Naive thymus-derived CD4-positive, alpha-beta T cell (primary cell): ENCODE results near the gene IL17RC. TPM values are rescaled to one million over a fixed set of nuclear protein-coding genes. Genes with fewer than 3 reads are reported as not detected.
A peak's percentile ranks its signal among the peaks of the same experiment; 100 is the strongest.
"Not testable (repeated sequence)": the region's sequence is repeated elsewhere in the genome, so short reads cannot be mapped to it uniquely, and the experiment has no call there.

Source experiments
- ATAC-seq: fragments of 150-1000 bp; cut with Tn5 transposase; 2 replicates; pipeline ENCODE4 v1.10.0; 2021; ENCODE audit warnings: mild to moderate bottlenecking, moderate library complexity
- CTCF ChIA-PET: fragments of 350-600 bp; sonication (Branson Sonifier 250); formaldehyde crosslinking; loops from one replicate; lab custom pipeline; 2021; ENCODE audit warnings: antibody characterized with exemption; lab: Charles Lee
- POLR2A ChIA-PET: fragments of 350-600 bp; sonication (Branson Sonifier 250); formaldehyde crosslinking; loops from one replicate; lab custom pipeline; 2021; ENCODE audit warnings: antibody characterized with exemption, inconsistent platforms; lab: Charles Lee
- DNase-seq, 9 donors: peaks; one replicate each; pipeline versions ENCODE4 v3.0.0 to v3.0.0-alpha.2; 2020 to 2022; ENCODE audit warnings: mixed read lengths in 1 of 9
- H3K27ac ChIP-seq: one replicate; pipeline ENCODE4 v1.7.0; 2013; ENCODE audit warnings: mild to moderate bottlenecking, low read depth, low read length, moderate library complexity
- H3K27me3 ChIP-seq, 2 donors: one replicate each; pipeline ENCODE4 v1.7.0; 2013; ENCODE audit warnings: low read length in 2 of 2, mild to moderate bottlenecking in 2 of 2, moderate library complexity in 2 of 2; ENCODE audit not compliant: control insufficient read depth in 2 of 2, insufficient read depth in 2 of 2
- H3K36me3 ChIP-seq, 3 experiments: 1 replicate in 2 of 3; 2 replicates in 1 of 3; pipeline ENCODE4 v1.7.0; 2013; ENCODE audit warnings: low read length in 3 of 3, mild to moderate bottlenecking in 3 of 3, moderate library complexity in 1 of 3; ENCODE audit not compliant: insufficient read depth in 3 of 3, control insufficient read depth in 2 of 3
- H3K4me1 ChIP-seq, 2 donors: one replicate each; pipeline ENCODE4 v1.7.0; 2013; ENCODE audit warnings: low read length in 2 of 2, mild to moderate bottlenecking in 2 of 2, moderate library complexity in 1 of 2; ENCODE audit not compliant: control insufficient read depth in 2 of 2, insufficient read depth in 2 of 2
- H3K4me3 ChIP-seq: 2 replicates; pipeline ENCODE4 v1.7.0; 2013; ENCODE audit warnings: mild to moderate bottlenecking, low read length
- H3K9me3 ChIP-seq, 3 experiments: 1 replicate in 2 of 3; 2 replicates in 1 of 3; pipeline ENCODE4 v1.7.0; 2013; ENCODE audit warnings: low read length in 3 of 3; ENCODE audit not compliant: control insufficient read depth in 2 of 3
- H3K27ac Mint-ChIP-seq, 9 donors: one replicate each; pipeline ENCODE4 v1.8.0; 2020 to 2022; ENCODE audit warnings: mixed read lengths in 9 of 9, mild to moderate bottlenecking in 8 of 9, moderate library complexity in 5 of 9, inconsistent platforms in 2 of 9
- H3K27me3 Mint-ChIP-seq, 5 donors: one replicate each; pipeline ENCODE4 v1.8.0; 2021 to 2022; ENCODE audit warnings: mixed read lengths in 5 of 5, mild to moderate bottlenecking in 1 of 5
- H3K36me3 Mint-ChIP-seq, 5 donors: one replicate each; pipeline ENCODE4 v1.8.0; 2020 to 2022; ENCODE audit warnings: mixed read lengths in 5 of 5, mild to moderate bottlenecking in 3 of 5, inconsistent platforms in 1 of 5
- H3K4me1 Mint-ChIP-seq, 7 donors: one replicate each; pipeline ENCODE4 v1.8.0; 2020 to 2022; ENCODE audit warnings: mixed read lengths in 7 of 7, mild to moderate bottlenecking in 3 of 7, inconsistent platforms in 1 of 7
- H3K4me3 Mint-ChIP-seq, 10 donors: one replicate each; pipeline ENCODE4 v1.8.0; 2020 to 2022; ENCODE audit warnings: mild to moderate bottlenecking in 10 of 10, mixed read lengths in 10 of 10, moderate library complexity in 6 of 10, inconsistent platforms in 2 of 10
- H3K9me3 Mint-ChIP-seq, 11 donors: one replicate each; pipeline ENCODE4 v1.8.0; 2020 to 2022; ENCODE audit warnings: mixed read lengths in 11 of 11, mild to moderate bottlenecking in 4 of 11, inconsistent platforms in 1 of 11, moderate library complexity in 1 of 11
- intact Hi-C, 2 donors: fragments of 100-400 bp; cut with micrococcal nuclease; formaldehyde crosslinking; loops; one replicate each; pipeline ENCODE4 v1.15.1; 2023
- polyA plus RNA-seq, 2 donors: library from polyadenylated mRNA; unstranded; fragments of 300-500 nt; fragmentation: Illumina TruSeq; gene quantifications; one replicate each; pipeline ENCODE4 v1.2.3, GENCODE V29; 2021
- total RNA-seq, 6 experiments: library from RNA in 5 of 6; stranded (reverse) in 5 of 6; gene quantifications; 1 replicate in 5 of 6; 2 replicates in 1 of 6; pipeline ENCODE4 v1.2.3 and lab custom pipeline; 2021 to 2026

Gene IL17RC
- total and polyA plus RNA-seq, 7 experiments from 2014 or later = 0.70 to 11.9 (median 1.7) TPM

GRCh38 chr3:9937486-9938238, 20.8 kb downstream of the IL17RC start:
- Mint-ChIP-seq H3K27ac (peak overlapping the region in 2 of 9 donors; percentile 48 to 60), H3K4me3 (no peak overlapping the region), H3K9me3 (no peaks in the 10 kb centered on the region), H3K27me3 (no peaks in the 10 kb centered on the region), H3K36me3 (peaks cover 0 to 12% (median 4%) of the 10 kb centered on the region in 5 donors), H3K4me1 (peaks cover 21 to 38% (median 26%) of the 10 kb centered on the region in 7 donors)
- no peaks in the 10 kb centered on the region for H3K27me3 ChIP-seq
- H3K4me1 ChIP-seq = peaks cover 17 to 20% of the 10 kb centered on the region in 2 donors
- H3K4me3 ChIP-seq = no peak overlapping the region
- H3K27ac ChIP-seq = no peak overlapping the region
- ATAC-seq = no peak
- H3K9me3 ChIP-seq = no peaks in the 10 kb centered on the region
- no peak for DNase-seq
- POLR2A ChIA-PET = no interaction called here
- CTCF ChIA-PET = interaction anchor here (0.7 kb wide), 1 partner anchor 9 kb away, joined by 3 read pairs; no protein-coding TSS in a partner anchor
- peaks cover 0 to 29% (median 4%) of the 10 kb centered on the region in 3 experiments for H3K36me3 ChIP-seq
- intact Hi-C loops = loop anchor here in 1 of 2 donors (10.0 kb wide), 2 partner anchors 293 to 573 kb away; partner anchors contain the start of genes MTMR14 and THUMPD3

- H3K9me3 Mint-ChIP-seq = no peaks in the 10 kb centered on the region
- no peak overlapping the region for H3K4me3 Mint-ChIP-seq
- no peak for DNase-seq
- H3K36me3 Mint-ChIP-seq = peaks cover 0 to 12% (median 4%) of the 10 kb centered on the region in 5 donors
- POLR2A ChIA-PET = no interaction called here
- Histone ChIP-seq H3K4me1 (peaks cover 16 to 20% of the 10 kb centered on the region in 2 donors), H3K27me3 (no peaks in the 10 kb centered on the region), H3K27ac (no peak overlapping the region), H3K36me3 (peaks cover 0 to 42% (median 4%) of the 10 kb centered on the region in 3 experiments), H3K4me3 (no peak overlapping the region), H3K9me3 (no peaks in the 10 kb centered on the region)
- ATAC-seq = no peak
- CTCF ChIA-PET = interaction anchor here (0.7 kb wide), 1 partner anchor 108 kb away, joined by 4 read pairs; no protein-coding TSS in a partner anchor
- peaks cover 18 to 30% (median 23%) of the 10 kb centered on the region in 7 donors for H3K4me1 Mint-ChIP-seq
- intact Hi-C loops = loop anchor here in 1 of 2 donors (10.0 kb wide), 2 partner anchors 294 to 574 kb away; partner anchors contain the start of genes MTMR14 and THUMPD3
- H3K27me3 Mint-ChIP-seq = no peaks in the 10 kb centered on the region
- H3K27ac Mint-ChIP-seq = no peak overlapping the region
Measured at GRCh38 chr3:9938966-9939365, 22.1 kb downstream of the IL17RC start.

DNA sequence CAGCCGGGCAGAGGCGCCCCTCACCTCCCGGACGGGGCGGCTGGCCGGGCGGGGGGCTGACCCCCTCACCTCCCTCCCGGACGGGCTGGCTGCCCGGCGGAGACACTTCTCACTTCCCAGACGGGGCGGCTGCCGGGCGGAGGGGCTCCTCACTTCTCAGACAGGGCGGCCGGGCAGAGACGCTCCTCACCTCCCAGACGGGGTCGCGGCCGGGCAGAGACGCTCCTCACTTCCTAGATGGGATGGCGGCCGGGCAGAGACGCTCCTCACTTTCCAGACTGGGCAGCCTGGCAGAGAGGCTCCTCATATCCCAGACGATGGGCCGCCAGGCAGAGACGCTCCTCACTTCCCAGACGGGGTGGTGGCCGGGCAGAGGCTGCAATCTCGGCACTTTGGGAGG, 23.0 kb downstream of the IL17RC start:
- H3K4me3 Mint-ChIP-seq, POLR2A ChIA-PET, DNase-seq, H3K27ac ChIP-seq, ATAC-seq, H3K4me3 ChIP-seq, H3K9me3 ChIP-seq, H3K27me3 ChIP-seq, H3K27ac Mint-ChIP-seq, CTCF ChIA-PET, H3K27me3 Mint-ChIP-seq, H3K9me3 Mint-ChIP-seq: not testable (repeated sequence)
- H3K4me1 ChIP-seq = peaks cover 6 to 11% of the 10 kb centered on the region in 2 donors
- H3K36me3 ChIP-seq = peaks cover 0 to 49% (median 4%) of the 10 kb centered on the region in 3 experiments
- intact Hi-C loops = loop anchor here in 1 of 2 donors (10.0 kb wide), 2 partner anchors 295 to 575 kb away; partner anchors contain the start of genes MTMR14 and THUMPD3
- peaks cover 0 to 11% (median 4%) of the 10 kb centered on the region in 5 donors for H3K36me3 Mint-ChIP-seq
- peaks cover 9 to 23% (median 15%) of the 10 kb centered on the region in 7 donors for H3K4me1 Mint-ChIP-seq

DNA sequence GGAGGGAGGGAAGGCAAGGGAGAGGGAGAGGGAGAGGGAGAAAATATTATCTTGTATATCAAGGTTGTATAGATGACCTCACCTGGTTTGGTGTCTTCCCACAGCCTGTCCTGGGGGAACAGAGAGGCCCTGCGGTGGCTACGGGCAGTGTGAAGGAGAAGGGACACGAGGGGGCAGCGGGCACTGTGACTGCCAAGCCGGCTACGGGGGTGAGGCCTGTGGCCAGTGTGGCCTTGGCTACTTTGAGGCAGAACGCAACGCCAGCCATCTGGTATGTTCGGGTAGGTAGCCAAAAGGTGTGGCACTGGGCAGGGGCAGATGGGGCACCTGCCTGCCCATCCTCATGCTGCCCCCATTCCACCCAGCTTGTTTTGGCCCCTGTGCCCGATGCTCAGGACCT, 23.8 kb downstream of the IL17RC start:
- POLR2A ChIA-PET = interaction anchor here (2.4 kb wide), 1 partner anchor 8 kb away, joined by 12 read pairs; the partner anchor contains the start of gene CRELD1
- H3K4me1 ChIP-seq = peaks cover 0 to 3% of the 10 kb centered on the region in 2 donors
- DNase-seq (no peak), ATAC-seq (no peak)
- H3K4me1 Mint-ChIP-seq = peaks cover under 1 to 15% (median 6%) of the 10 kb centered on the region in 7 donors
- H3K4me3 Mint-ChIP-seq = no peak overlapping the region
- peak overlapping the region in 1 of 9 donors; percentile 32 for H3K27ac Mint-ChIP-seq
- no peak overlapping the region for H3K27ac ChIP-seq
- no peaks in the 10 kb centered on the region for H3K9me3 ChIP-seq
- intact Hi-C loops = no loop called here
- H3K36me3 ChIP-seq = peaks cover 0 to 49% (median 3%) of the 10 kb centered on the region in 3 experiments
- no peaks in the 10 kb centered on the region for H3K27me3 ChIP-seq
- CTCF ChIA-PET = no interaction called here
- H3K4me3 ChIP-seq = no peak overlapping the region
- H3K27me3 Mint-ChIP-seq = no peaks in the 10 kb centered on the region
- no peaks in the 10 kb centered on the region for H3K9me3 Mint-ChIP-seq
- H3K36me3 Mint-ChIP-seq = peaks cover 0 to 10% (median 4%) of the 10 kb centered on the region in 5 donors

- POLR2A ChIA-PET = interaction anchor here (0.8 to 2.4 kb wide), 2 partner anchors 9 to 17 kb away, joined by 3 to 12 read pairs; partner anchors contain the start of gene CRELD1
- Histone ChIP-seq H3K9me3 (no peaks in the 10 kb centered on the region), H3K4me1 (no peaks in the 10 kb centered on the region), H3K4me3 (no peak overlapping the region), H3K36me3 (peaks cover 0 to 44% (median 0%) of the 10 kb centered on the region in 3 experiments), H3K27ac (no peak overlapping the region), H3K27me3 (no peaks in the 10 kb centered on the region)
- no peaks in the 10 kb centered on the region for H3K9me3 Mint-ChIP-seq
- no peak for DNase-seq
- intact Hi-C loops = no loop called here
- H3K4me3 Mint-ChIP-seq = no peak overlapping the region
- no peaks in the 10 kb centered on the region for H3K27me3 Mint-ChIP-seq
- CTCF ChIA-PET = interaction anchor here (0.7 kb wide), 1 partner anchor 215 kb away, joined by 3 read pairs; no protein-coding TSS in a partner anchor
- peaks cover 0 to 8% (median 3%) of the 10 kb centered on the region in 7 donors for H3K4me1 Mint-ChIP-seq
- H3K27ac Mint-ChIP-seq = peak overlapping the region in 2 of 9 donors; percentile 8 to 25
- peaks cover 0 to 8% (median 0%) of the 10 kb centered on the region in 5 donors for H3K36me3 Mint-ChIP-seq
- ATAC-seq = no peak
Measured at GRCh38 chr3:9942164-9942563, 25.3 kb downstream of the IL17RC start.

- POLR2A ChIA-PET = interaction anchor here (0.8 to 2.4 kb wide), 3 partner anchors 10 to 18 kb away, joined by 3 to 12 read pairs (median 12); partner anchors contain the start of gene CRELD1
- Mint-ChIP-seq H3K27me3 (no peaks in the 10 kb centered on the region), H3K27ac (peak overlapping the region in 2 of 9 donors; percentile 69 to 73), H3K4me1 (peaks cover 0 to 8% (median 0%) of the 10 kb centered on the region in 7 donors), H3K4me3 (peak overlapping the region in 1 of 10 donors; percentile 17), H3K9me3 (no peaks in the 10 kb centered on the region), H3K36me3 (peaks cover 0 to 6% (median 0%) of the 10 kb centered on the region in 5 donors)
- Histone ChIP-seq H3K4me3 (no peak overlapping the region), H3K9me3 (no peaks in the 10 kb centered on the region), H3K27me3 (no peaks in the 10 kb centered on the region), H3K36me3 (peaks cover 0 to 34% (median 0%) of the 10 kb centered on the region in 3 experiments), H3K4me1 (no peaks in the 10 kb centered on the region), H3K27ac (no peak overlapping the region)
- intact Hi-C loops = no loop called here
- CTCF ChIA-PET = interaction anchor here (0.6 kb wide), 1 partner anchor 112 kb away, joined by 3 read pairs; no protein-coding TSS in a partner anchor
- no peak for DNase-seq
- ATAC-seq = no peak
Measured at GRCh38 chr3:9942934-9943690, 26.2 kb downstream of the IL17RC start.
